IPS DF 6.9 (cell line): Measurements from ENCODE around the gene CD93.

Experiments
- DNase-seq: peaks from one replicate; pipeline ENCODE4 v3.0.0-alpha.2; 2013; ENCODE audit warnings: low read depth, low spot score
- H3K27ac ChIP-seq: one replicate; pipeline ENCODE4 v1.5.1; 2013; ENCODE audit warnings: low read length, control low read depth
- H3K27me3 ChIP-seq: 2 replicates; pipeline ENCODE4 v1.6.1; 2013; ENCODE audit warnings: mild to moderate bottlenecking, low read length; ENCODE audit not compliant: control insufficient read depth, insufficient read depth
- H3K36me3 ChIP-seq: 2 replicates; pipeline ENCODE4 v1.6.1; 2013; ENCODE audit warnings: low read length; ENCODE audit not compliant: control insufficient read depth, insufficient read depth
- H3K4me1 ChIP-seq: 2 replicates; pipeline ENCODE4 v1.6.1; 2013; ENCODE audit warnings: low read length; ENCODE audit not compliant: control insufficient read depth, insufficient read depth
- H3K4me3 ChIP-seq: 2 replicates; pipeline ENCODE4 v1.5.1; 2013; ENCODE audit warnings: mild to moderate bottlenecking, low read length
- H3K9me3 ChIP-seq: 2 replicates; pipeline ENCODE4 v1.6.1; 2013; ENCODE audit warnings: low read length, inconsistent platforms; ENCODE audit not compliant: control insufficient read depth, insufficient read depth
- WGBS: extraction: QIAGEN DNeasy Blood & Tissue Kit; methylation state at CpG from one replicate; pipeline ENCODE4 v1.1.7; 2013; ENCODE audit warnings: mixed read lengths, missing lambda C conversion rate; ENCODE audit not compliant: insufficient read length, insufficient coverage; 5-methylcytosine and 5-hydroxymethylcytosine counted together

The CD93 gene

DNA sequence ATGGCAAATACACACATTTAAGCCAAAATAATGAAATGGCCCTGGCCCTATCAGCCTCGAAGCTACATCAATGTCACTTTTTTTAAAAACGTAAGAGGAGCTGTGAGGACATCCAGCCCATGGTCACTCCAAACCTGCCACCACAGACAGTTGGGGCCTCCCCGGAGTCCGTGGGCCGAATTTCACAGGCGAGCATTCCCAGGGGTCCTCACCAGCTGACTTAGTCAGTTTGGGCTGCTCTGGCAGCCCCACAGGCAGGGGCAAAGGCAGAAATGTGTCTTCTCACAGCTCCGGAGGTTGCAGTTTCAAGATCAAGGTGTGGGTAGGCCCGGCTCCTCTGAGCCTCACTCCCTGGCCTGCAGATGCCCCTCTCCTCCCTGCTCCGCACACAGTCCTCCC lies 25.8 kb upstream of the CD93 start:
- Histone ChIP-seq H3K4me3 (no peak overlapping the region), H3K9me3 (no peaks in the 10 kb centered on the region), H3K36me3 (no peaks in the 10 kb centered on the region), H3K27ac (no peak overlapping the region), H3K27me3 (no peaks in the 10 kb centered on the region), H3K4me1 (no peaks in the 10 kb centered on the region)
- WGBS, result no CpG with 5 or more reads among the region's 9 CpGs
- no peak for DNase-seq

DNA sequence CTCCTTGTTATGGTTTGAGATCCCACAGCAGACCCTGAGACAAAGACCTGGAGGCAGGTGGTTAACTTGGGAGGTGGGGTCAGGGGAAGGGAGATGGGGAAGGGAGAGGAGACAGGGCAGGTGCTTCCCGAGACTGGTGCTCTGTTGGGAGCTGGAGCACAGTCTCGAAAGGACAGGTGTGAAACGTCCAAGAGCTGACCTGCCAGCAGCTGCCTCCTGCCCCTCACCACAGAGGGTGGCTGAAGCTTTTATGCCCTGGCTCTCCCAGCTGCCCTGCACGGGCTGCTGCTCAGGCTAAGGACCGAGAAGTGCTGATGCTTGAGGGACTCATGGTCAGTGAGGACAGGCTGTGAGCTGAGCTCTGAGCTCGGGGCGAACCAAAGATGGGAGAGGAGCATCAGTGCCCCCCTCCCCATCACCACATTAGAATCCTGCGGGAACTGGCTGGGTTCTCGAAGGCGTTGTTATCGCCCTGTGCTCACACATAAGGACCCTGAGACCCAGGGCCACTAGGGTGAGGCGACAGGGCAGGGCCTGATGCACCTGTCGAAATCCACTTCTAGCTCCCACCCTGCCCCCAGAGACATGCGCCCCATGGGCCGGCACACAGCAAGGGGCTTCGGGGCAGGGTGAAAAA lies 25.3 kb upstream of the CD93 start:
- DNase-seq, result no peak
- whole genome bisulfite sequencing, result no CpG with 5 or more reads among the region's 16 CpGs
- H3K27me3 ChIP-seq, result no peaks in the 10 kb centered on the region
- no peak overlapping the region for H3K4me3 ChIP-seq
- H3K36me3 ChIP-seq, result no peaks in the 10 kb centered on the region
- H3K4me1 ChIP-seq, result no peaks in the 10 kb centered on the region
- H3K27ac ChIP-seq, result no peak overlapping the region
- no peaks in the 10 kb centered on the region for H3K9me3 ChIP-seq

DNA sequence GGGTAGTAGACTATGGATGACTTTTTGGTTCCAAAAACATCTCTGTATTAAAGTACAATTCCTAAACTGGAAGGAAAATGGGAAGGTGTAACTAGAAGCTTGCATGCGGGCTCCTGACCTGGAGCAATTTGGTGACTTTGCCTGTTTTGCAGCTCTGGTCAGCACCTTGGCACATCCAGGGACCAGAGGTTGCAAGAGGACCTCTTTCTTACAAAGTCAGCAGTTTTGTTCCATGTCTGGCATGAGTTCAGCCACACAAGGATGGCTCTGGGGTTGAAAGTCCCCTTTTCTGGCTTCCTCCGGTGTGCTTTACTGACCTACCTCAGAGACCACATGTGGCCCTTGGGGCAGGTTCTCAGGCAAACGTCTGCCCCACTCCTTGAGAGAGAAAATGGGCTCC lies 22.7 kb upstream of the CD93 start:
- no peak for DNase-seq
- no CpG with 5 or more reads among the region's 3 CpGs for WGBS
- Histone ChIP-seq H3K27ac (no peak overlapping the region), H3K9me3 (no peaks in the 10 kb centered on the region), H3K4me3 (no peak overlapping the region; the same call in 1 of the 2 replicates), H3K27me3 (no peaks in the 10 kb centered on the region), H3K36me3 (no peaks in the 10 kb centered on the region), H3K4me1 (no peaks in the 10 kb centered on the region)

DNA sequence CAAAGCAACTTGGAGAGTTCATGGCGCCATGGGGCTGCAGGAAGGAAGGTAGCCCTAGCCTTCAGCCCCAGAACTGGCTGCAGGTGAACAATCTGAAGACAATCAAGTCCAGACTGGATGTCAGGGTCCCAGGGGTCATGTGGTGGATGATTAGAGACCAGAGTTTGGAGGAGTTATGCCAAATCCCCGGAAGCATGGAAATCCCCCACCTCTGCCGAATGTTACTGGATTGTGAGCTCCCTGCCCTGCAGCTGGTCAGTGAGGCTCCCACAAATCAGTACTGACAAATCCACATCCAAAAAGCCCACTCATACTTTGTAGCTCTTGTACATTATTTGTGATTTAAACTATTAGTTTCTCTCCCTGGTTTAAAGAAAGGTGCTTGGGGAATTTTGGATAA lies 21.3 kb upstream of the CD93 start:
- Histone ChIP-seq H3K4me1 (no peaks in the 10 kb centered on the region), H3K9me3 (no peaks in the 10 kb centered on the region), H3K27ac (no peak overlapping the region), H3K4me3 (no peak overlapping the region), H3K27me3 (no peaks in the 10 kb centered on the region), H3K36me3 (no peaks in the 10 kb centered on the region)
- WGBS, result no CpG with 5 or more reads among the region's 3 CpGs
- no peak for DNase-seq

DNA sequence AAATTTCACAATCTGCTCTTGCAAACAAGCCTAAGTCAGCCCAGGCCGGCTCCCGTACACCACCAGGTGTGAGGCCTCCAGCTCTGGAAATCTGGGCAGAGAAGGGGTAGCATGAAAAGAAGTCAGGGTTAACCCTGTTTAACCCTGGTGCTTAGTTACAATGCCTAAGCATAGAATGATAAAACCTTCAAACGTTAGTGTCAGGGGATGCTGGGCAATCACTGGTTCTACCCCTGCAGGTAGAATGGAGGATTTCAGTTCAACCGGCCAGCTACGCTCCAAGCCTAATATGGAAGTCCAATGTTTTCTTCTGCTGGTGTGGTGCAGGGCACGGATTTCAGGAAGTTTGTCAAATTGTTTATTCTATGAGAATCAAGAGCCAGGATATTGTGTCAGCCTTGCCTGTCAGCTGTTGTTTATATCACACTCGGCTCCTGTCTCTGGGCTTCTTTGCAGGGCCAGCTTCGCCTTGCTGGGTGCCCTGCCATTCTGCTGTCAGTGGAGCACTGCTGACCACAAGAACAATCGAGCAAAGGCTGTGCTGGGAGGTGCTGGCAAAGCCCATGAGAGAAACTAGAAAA lies 20.2 kb upstream of the CD93 start:
- no peak overlapping the region for H3K4me3 ChIP-seq
- H3K27ac ChIP-seq, result no peak overlapping the region
- no peaks in the 10 kb centered on the region for H3K36me3 ChIP-seq
- H3K9me3 ChIP-seq, result no peaks in the 10 kb centered on the region
- H3K27me3 ChIP-seq, result no peaks in the 10 kb centered on the region
- no peak for DNase-seq
- H3K4me1 ChIP-seq, result no peaks in the 10 kb centered on the region
- WGBS, result no CpG with 5 or more reads among the region's 9 CpGs

DNA sequence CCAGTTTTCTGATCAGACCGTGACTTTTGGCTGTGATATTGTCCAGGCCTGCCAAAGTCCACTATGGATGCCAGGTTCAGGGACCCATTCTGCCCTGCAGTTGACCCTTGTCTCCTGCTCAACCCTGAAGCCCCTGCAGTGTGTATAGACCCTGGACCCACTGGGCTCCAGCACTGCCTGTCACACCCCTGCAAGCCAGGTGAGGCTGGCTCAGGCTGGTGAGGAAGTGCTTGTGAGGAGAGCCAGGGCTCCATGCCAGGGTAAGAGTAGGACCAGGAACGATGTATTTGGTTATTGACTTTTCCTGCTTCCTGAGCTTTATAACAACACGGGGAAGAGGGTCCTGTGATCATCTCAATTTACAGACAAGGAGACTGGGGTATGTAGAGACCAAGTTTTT lies 19.1 kb upstream of the CD93 start:
- DNase-seq, result no peak
- H3K9me3 ChIP-seq, result no peaks in the 10 kb centered on the region
- H3K4me3 ChIP-seq, result no peak overlapping the region
- no CpG with 5 or more reads among the region's 3 CpGs for WGBS
- H3K27me3 ChIP-seq, result no peaks in the 10 kb centered on the region
- no peak overlapping the region for H3K27ac ChIP-seq
- no peaks in the 10 kb centered on the region for H3K4me1 ChIP-seq
- no peaks in the 10 kb centered on the region for H3K36me3 ChIP-seq

DNA sequence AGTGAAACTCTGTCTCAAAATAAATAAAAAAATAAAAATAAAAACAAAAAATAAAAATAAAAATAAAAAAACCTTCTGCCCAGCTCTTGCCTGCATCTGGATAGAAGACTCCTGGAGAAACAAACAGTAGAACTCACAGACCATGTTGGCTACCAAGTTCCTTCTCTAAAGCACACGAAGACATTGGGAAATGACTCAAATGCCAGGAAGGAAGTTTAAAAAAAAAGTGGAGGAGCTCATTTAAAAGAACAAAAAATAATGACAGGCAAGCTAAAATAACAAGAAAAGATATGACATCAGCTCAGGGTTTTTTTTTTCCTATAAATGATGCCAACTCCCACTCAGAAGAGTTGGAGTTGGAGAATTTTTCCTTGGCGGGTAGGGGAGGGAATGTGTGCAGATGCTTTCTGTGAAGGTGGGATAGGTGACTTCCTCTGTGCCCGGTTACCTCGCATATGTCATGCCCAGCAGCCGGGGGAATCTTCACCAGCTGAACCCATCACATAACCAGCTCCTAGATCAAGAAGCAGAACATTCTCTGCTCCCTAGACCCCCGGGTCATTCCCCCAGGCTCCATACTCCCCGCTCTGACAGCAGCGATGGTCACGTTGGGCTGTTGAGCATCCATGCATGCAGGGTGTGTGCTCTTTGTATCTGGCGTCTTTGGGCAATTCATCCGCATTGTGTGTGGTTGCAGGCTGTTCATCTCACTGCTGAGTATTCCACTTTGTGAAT lies 17.3 kb upstream of the CD93 start:
- no peaks in the 10 kb centered on the region for H3K27me3 ChIP-seq
- no peak overlapping the region for H3K27ac ChIP-seq
- no CpG with 5 or more reads among the region's 11 CpGs for WGBS

DNA sequence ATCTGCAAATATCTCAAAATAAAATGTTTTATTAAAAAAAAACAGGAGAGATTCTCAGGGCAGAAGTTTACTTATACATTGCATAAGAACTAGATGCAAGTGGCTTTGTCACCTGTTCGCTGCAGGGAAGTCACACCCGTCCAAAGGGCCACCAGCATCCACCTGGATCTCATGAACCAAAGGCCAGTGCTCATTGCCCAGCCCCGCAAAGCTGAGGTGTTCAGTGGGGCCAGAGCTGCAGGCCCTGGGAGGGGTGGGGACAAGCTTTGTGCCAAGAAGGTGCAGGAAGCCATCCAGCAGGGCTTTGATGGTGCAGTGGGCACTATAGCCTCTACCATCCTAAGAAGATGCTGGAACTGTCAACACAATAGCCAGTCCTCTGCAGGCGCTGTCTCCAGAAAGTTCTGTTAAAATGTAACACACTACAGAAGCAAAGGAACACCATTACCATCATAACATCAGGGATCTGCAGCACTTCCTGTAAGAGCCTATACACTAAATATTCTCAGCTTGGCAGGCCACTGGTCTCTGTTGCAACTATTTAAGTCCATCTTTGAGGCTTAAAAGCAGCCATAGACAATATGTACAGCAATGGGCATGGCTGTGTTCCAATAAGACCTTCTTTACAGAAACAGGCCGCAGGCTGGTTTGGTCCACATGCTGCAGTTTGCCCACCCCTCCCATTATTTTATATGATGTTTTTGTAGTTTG lies 15.7 kb upstream of the CD93 start:
- Histone ChIP-seq H3K9me3 (no peaks in the 10 kb centered on the region), H3K4me1 (no peaks in the 10 kb centered on the region), H3K4me3 (no peak overlapping the region), H3K27ac (no peak overlapping the region), H3K27me3 (no peaks in the 10 kb centered on the region), H3K36me3 (no peaks in the 10 kb centered on the region)
- DNase-seq, result no peak
- WGBS, result no CpG with 5 or more reads among the region's 5 CpGs

More for the DNA sequence above, 17.3 kb upstream of the CD93 start:
- no peaks in the 10 kb centered on the region for H3K4me1 ChIP-seq
- H3K36me3 ChIP-seq, result no peaks in the 10 kb centered on the region
- DNase-seq, result no peak
- H3K4me3 ChIP-seq, result no peak overlapping the region
- no peaks in the 10 kb centered on the region for H3K9me3 ChIP-seq

DNA sequence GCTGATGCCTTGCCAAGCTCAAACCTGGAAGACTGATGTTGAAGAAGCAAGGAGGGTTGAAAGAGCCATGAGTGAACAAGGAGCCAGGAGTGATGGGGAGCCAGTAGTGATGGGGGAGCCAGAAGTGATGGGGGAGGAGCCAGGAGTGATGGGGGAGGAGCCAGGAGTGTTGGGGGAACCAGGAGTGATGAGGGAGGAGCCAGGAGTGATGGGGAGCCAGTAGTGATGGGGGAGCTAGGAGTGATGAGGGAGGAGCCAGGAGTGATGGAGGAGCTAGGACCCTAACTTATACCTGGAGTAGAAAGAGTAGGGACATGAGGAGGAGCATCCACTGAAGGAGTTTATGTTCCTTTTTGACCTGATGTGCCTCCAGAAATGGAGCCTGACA lies 14.6 kb upstream of the CD93 start:
- Histone ChIP-seq H3K27ac (no peak overlapping the region), H3K4me1 (no peaks in the 10 kb centered on the region), H3K9me3 (no peaks in the 10 kb centered on the region), H3K36me3 (no peaks in the 10 kb centered on the region), H3K27me3 (no peaks in the 10 kb centered on the region), H3K4me3 (no peak overlapping the region)
- no peak for DNase-seq

DNA sequence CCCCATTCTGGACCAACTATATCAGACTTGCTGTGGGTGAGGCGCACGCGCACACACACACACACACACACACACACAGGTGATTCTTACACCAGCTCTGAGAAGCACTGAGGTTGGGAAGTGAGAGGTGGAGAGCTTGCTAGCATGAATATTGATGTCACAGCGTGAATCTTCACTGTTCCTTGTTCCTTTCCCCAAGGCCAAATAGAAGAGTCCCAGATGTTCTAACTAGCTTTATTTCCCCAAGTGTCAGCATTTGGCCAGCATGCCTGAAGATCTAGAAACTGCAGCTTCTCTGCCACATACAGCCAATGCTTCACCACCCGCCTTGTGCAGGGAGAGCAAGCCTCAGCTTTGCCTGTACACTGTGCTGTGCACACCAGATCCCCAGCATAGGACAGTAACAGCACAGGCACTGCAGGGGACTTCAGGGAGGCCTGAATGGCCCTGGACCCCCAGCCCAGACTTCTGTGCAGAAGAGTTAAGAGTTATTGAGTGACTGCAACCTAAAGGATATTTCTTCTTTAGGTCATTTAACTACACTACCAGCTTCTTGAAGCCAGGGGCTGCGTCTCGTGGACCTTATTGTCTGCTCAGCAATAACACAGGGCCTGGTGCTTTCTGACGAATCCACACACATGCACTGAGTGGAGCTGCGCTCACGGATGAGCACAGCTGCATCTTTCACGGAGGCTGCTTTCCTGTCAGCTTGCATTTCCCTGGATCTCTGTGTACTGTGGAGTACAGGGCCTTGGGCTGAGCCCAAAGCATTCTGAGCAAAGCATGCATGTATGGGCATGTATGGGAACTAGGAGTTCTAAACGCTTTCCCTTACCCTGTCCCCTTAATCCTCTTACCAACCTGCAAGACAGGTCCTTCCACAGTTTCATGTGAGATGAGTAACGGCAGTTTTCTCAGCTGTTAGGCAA lies 13.9 kb upstream of the CD93 start:
- DNase-seq, result no peak
- no peaks in the 10 kb centered on the region for H3K4me1 ChIP-seq
- no CpG with 5 or more reads among the region's 13 CpGs for WGBS

More for the DNA sequence above, 13.9 kb upstream of the CD93 start:
- Histone ChIP-seq H3K27me3 (no peaks in the 10 kb centered on the region), H3K9me3 (no peaks in the 10 kb centered on the region), H3K27ac (no peak overlapping the region), H3K4me3 (no peak overlapping the region), H3K36me3 (no peaks in the 10 kb centered on the region)
